Calu3 (cell line): Measurements from ENCODE around the gene RANGAP1. TPM values are rescaled to one million over a fixed set of nuclear protein-coding genes. Genes with fewer than 3 reads are reported as not detected.

Experiments
- BruUV-seq: library from RNA; stranded (reverse); fragments of 400-500 nt; replicated peaks from 2 replicates; lab custom pipeline; 2021; lab: Mats Ljungman, UMichigan
- CTCF ChIA-PET: fragments of 300-600 bp; sonication (Branson Sonifier 250); formaldehyde crosslinking; loops from one replicate; lab custom pipeline; 2022; ENCODE audit warnings: antibody characterized with exemption; lab: Charles Lee
- DNase-seq: peaks from one replicate; pipeline ENCODE4 v3.0.0; 2022
- H3K27ac Mint-ChIP-seq: one replicate; pipeline ENCODE4 v1.8.0; 2022; ENCODE audit warnings: mixed read lengths; ENCODE audit not compliant: unreplicated experiment
- H3K27me3 Mint-ChIP-seq: one replicate; pipeline ENCODE4 v1.8.0; 2022; ENCODE audit warnings: mixed read lengths; ENCODE audit not compliant: unreplicated experiment
- H3K36me3 Mint-ChIP-seq: one replicate; pipeline ENCODE4 v1.8.0; 2022; ENCODE audit warnings: mild to moderate bottlenecking, moderate library complexity, mixed read lengths; ENCODE audit not compliant: insufficient read depth, unreplicated experiment
- H3K4me1 Mint-ChIP-seq: one replicate; pipeline ENCODE4 v1.8.0; 2022; ENCODE audit warnings: mild to moderate bottlenecking, low read depth, mixed read lengths; ENCODE audit not compliant: unreplicated experiment
- H3K4me3 Mint-ChIP-seq: one replicate; pipeline ENCODE4 v1.8.0; 2022; ENCODE audit warnings: mild to moderate bottlenecking, low read depth, moderate library complexity, mixed read lengths; ENCODE audit not compliant: unreplicated experiment
- H3K9me3 Mint-ChIP-seq: one replicate; pipeline ENCODE4 v1.8.0; 2022; ENCODE audit warnings: low read depth, mixed read lengths; ENCODE audit not compliant: unreplicated experiment
- intact Hi-C: fragments of 100-400 bp; cut with micrococcal nuclease; formaldehyde crosslinking; loops from one replicate; pipeline ENCODE4 v1.10.0; 2022; ENCODE audit not compliant: unreplicated experiment
- total RNA-seq: library from RNA; stranded (reverse); gene quantifications from 2 replicates; pipeline ENCODE4 v1.2.3, GENCODE V29; 2022
- TF ChIP-seq, protein P1 (sequence below): fragments of 200-600 bp; IDR thresholded peaks from one replicate; pipeline ENCODE4 v1.8.0; 2022; ENCODE audit warnings: antibody characterized with exemption; ENCODE audit not compliant: unreplicated experiment

Gene RANGAP1
- total RNA-seq, 1 experiment from 2014 or later = 189 TPM

DNA sequence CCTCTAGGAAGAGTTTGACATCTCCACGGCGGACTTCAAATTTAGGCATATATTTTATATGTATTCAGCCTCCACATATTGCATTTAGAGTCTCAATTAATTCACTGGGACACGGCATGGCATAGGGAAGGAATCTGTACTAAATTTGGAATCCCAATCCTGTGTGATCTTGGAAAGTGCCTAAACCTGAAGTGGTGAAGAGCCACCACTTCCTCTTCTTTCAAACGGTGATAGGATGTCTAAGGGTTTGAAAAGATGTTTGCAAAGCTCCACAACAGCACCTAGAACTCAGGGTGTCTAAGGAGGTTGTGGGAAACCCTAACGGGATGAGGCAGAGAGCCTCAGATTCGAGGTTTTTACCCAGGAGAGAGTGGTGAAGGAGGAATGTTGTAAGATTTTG lies 81.9 kb downstream of the RANGAP1 start:
- Mint-ChIP-seq H3K27me3 (peaks cover 17% of the 10 kb centered on the region), H3K27ac (no peak overlapping the region), H3K9me3 (no peaks in the 10 kb centered on the region), H3K4me3 (peak overlapping the region; percentile 93), H3K36me3 (peaks cover 28% of the 10 kb centered on the region), H3K4me1 (peaks cover 33% of the 10 kb centered on the region)
- DNase-seq = no peak
- intact Hi-C loops = no loop called here
- TF ChIP-seq, protein P1, sequence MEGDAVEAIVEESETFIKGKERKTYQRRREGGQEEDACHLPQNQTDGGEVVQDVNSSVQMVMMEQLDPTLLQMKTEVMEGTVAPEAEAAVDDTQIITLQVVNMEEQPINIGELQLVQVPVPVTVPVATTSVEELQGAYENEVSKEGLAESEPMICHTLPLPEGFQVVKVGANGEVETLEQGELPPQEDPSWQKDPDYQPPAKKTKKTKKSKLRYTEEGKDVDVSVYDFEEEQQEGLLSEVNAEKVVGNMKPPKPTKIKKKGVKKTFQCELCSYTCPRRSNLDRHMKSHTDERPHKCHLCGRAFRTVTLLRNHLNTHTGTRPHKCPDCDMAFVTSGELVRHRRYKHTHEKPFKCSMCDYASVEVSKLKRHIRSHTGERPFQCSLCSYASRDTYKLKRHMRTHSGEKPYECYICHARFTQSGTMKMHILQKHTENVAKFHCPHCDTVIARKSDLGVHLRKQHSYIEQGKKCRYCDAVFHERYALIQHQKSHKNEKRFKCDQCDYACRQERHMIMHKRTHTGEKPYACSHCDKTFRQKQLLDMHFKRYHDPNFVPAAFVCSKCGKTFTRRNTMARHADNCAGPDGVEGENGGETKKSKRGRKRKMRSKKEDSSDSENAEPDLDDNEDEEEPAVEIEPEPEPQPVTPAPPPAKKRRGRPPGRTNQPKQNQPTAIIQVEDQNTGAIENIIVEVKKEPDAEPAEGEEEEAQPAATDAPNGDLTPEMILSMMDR = no peak
- BruUV-seq = no TSS peak
- CTCF ChIA-PET = no interaction called here

DNA sequence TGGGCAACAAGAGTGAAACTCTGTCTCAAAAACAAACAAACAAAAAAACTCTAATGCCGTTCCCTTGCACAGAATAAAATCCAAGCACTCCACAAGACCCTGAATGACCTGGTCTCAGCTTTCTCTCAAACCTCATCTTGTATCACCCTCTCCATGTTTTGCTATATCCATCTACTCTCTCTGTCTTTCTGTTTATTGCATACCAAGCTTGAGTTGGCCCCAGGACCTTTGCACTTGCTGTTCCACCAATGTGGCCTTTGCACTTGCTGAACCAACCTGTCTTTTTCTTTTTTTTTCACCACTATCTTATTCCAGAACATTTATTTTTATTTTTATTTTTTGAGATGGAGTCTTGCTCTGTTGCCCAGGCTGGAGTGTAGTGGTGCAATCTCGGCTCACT lies 82.9 kb downstream of the RANGAP1 start:
- no TSS peak for BruUV-seq
- H3K9me3 Mint-ChIP-seq = no peaks in the 10 kb centered on the region
- peaks cover 17% of the 10 kb centered on the region for H3K27me3 Mint-ChIP-seq
- H3K27ac Mint-ChIP-seq = no peak overlapping the region
- H3K36me3 Mint-ChIP-seq = peaks cover 32% of the 10 kb centered on the region
- no peak overlapping the region for H3K4me3 Mint-ChIP-seq
- intact Hi-C loops = no loop called here
- no peak for DNase-seq
- CTCF ChIA-PET = no interaction called here
- peaks cover 39% of the 10 kb centered on the region for H3K4me1 Mint-ChIP-seq
- TF ChIP-seq, protein P1 = no peak

DNA sequence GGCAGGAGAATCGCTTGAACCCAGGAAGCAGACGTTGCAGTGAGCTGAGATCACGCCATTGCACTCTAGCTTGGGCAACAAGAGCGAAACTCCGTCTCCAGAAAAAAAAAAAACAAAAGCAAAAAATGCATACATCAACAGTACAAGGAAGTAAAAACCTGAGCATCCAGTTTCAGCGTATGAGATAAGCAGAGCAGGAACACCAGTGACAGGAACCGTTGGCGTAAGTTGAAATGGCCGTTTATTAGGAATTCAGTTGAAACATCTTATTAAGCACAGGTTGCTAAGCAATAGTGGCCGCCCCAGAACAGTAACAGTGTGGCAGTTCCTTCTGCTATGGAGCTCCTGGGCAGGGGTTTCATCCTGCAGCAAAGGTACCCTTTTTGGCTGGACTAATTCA lies 84.8 kb downstream of the RANGAP1 start:
- intact Hi-C loops = no loop called here
- CTCF ChIA-PET = no interaction called here
- no peaks in the 10 kb centered on the region for H3K9me3 Mint-ChIP-seq
- peaks cover 45% of the 10 kb centered on the region for H3K4me1 Mint-ChIP-seq
- peaks cover 42% of the 10 kb centered on the region for H3K36me3 Mint-ChIP-seq
- no TSS peak for BruUV-seq
- H3K4me3 Mint-ChIP-seq = no peak overlapping the region
- peak; percentile 30 for DNase-seq
- TF ChIP-seq, protein P1 = no peak
- H3K27me3 Mint-ChIP-seq = peaks cover 17% of the 10 kb centered on the region
- no peak overlapping the region for H3K27ac Mint-ChIP-seq

DNA sequence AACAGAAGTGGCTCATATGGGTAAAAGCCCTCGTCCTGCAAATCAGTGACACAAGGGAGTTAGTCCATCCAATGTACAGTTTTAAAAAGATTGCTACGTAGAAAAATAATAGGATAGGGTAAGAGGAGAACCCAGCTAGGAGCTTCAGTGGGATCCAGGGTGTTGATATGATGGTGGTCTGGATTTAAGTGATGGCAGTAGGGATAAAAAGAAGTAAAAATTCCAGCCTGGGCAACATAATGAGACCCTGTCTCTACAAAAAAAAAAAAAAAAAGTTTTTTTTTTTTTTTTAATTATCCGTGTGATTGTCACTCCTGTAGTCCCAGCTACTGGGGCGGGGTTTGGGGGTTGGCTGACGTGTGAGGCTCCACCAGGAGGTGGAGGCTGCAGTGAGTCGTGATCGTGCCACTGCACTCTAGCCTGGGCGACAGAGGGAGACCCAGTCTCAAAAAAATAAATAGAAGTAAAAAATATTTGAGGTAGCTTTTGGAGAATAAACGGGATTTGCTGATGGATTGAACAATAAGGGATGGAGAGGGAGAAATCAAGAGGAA lies 87.9 kb downstream of the RANGAP1 start:
- BruUV-seq = no TSS peak
- peak; percentile 66 for DNase-seq
- no peaks in the 10 kb centered on the region for H3K9me3 Mint-ChIP-seq
- H3K4me1 Mint-ChIP-seq = peaks cover 30% of the 10 kb centered on the region
- TF ChIP-seq, protein P1 = no peak
- H3K36me3 Mint-ChIP-seq = peaks cover 27% of the 10 kb centered on the region
- CTCF ChIA-PET = interaction anchor here (0.6 to 1.5 kb wide), 6 partner anchors 8 to 514 kb away, joined by 3 to 8 read pairs (median 4); partner anchors contain the start of gene ZC3H7B
- H3K27ac Mint-ChIP-seq = peak overlapping the region; percentile 0
- H3K27me3 Mint-ChIP-seq = peaks cover under 1% of the 10 kb centered on the region
- H3K4me3 Mint-ChIP-seq = peak overlapping the region; percentile 87
- intact Hi-C loops = no loop called here
